IMR-90 (cell line): ENCODE measurements around the gene TCERG1L.

ENCODE experiments used
- CEBPB ChIP-seq: IDR thresholded peaks from 2 replicates; pipeline ENCODE4 v1.6.1; 2012; ENCODE audit warnings: low read depth, low read length, improper control_type of control experiment
- CHD1 ChIP-seq: IDR thresholded peaks from 2 replicates; pipeline ENCODE4 v1.6.1; 2012; ENCODE audit warnings: low read depth, low read length, improper control_type of control experiment
- CTCF ChIP-seq: conservative IDR thresholded peaks from 2 replicates; pipeline ENCODE4 v1.5.1; 2012; ENCODE audit warnings: mild to moderate bottlenecking, low read depth, low read length, improper control_type of control experiment
- MAFK ChIP-seq: IDR thresholded peaks from 2 replicates; pipeline ENCODE4 v1.6.1; 2012; ENCODE audit warnings: low read depth, low read length, improper control_type of control experiment
- MAZ ChIP-seq: IDR thresholded peaks from 2 replicates; pipeline ENCODE4 v1.6.1; 2012; ENCODE audit warnings: low read depth, mild to moderate bottlenecking, low read length, improper control_type of control experiment, moderate library complexity, borderline replicate concordance
- POLR2A ChIP-seq: IDR thresholded peaks from 2 replicates; pipeline ENCODE4 v1.6.1; 2012; ENCODE audit warnings: mild to moderate bottlenecking, low read depth, low read length
- USF2 ChIP-seq: fragments of 150-350 bp; IDR thresholded peaks from 2 replicates; pipeline ENCODE4 v1.6.1; 2017; ENCODE audit warnings: mild to moderate bottlenecking, antibody characterized with exemption, low read length, low read depth

GRCh38 chr10:131135716-131136115 lies 175.8 kb downstream of the TCERG1L start:
- TF ChIP-seq CTCF (no peak), CHD1 (no peak), POLR2A (no peak), MAFK (no peak), USF2 (no peak), CEBPB (no peak), MAZ (no peak)
